HEK293 (cell line): ENCODE measurements around the gene PKP4.

Experiments used
- HOXC10 ChIP-seq: sonication (generic); formaldehyde crosslinking; IDR thresholded peaks from 2 replicates; pipeline ENCODE4 v1.8.1; 2023; ENCODE audit warnings: mild to moderate bottlenecking, missing genetic modification reagents
- KLF1 ChIP-seq: fragments of 450-650 bp; formaldehyde crosslinking; IDR thresholded peaks from 2 replicates; pipeline ENCODE4 v1.5.1; 2016; ENCODE audit warnings: missing biosample characterization, missing genetic modification characterization
- ZNF138 ChIP-seq: fragments of 450-650 bp; formaldehyde crosslinking; IDR thresholded peaks from 2 replicates; pipeline ENCODE4 v1.5.1; 2016; ENCODE audit warnings: missing biosample characterization, missing genetic modification characterization, borderline replicate concordance
- ZNF221 ChIP-seq: fragments of 450-650 bp; formaldehyde crosslinking; IDR thresholded peaks from 2 replicates; pipeline ENCODE4 v1.5.1; 2017; ENCODE audit warnings: missing biosample characterization, missing genetic modification characterization, borderline replicate concordance
- ZNF544 ChIP-seq: fragments of 450-650 bp; formaldehyde crosslinking; IDR thresholded peaks from 2 replicates; pipeline ENCODE4 v1.5.0; 2017; ENCODE audit warnings: missing biosample characterization, missing genetic modification characterization
- ZNF837 ChIP-seq: fragments of 450-650 bp; formaldehyde crosslinking; IDR thresholded peaks from 2 replicates; pipeline ENCODE4 v1.5.1; 2016; ENCODE audit warnings: missing biosample characterization, missing genetic modification characterization
- TF ChIP-seq, protein P1 (sequence below): fragments of 450-650 bp; formaldehyde crosslinking; IDR thresholded peaks from 2 replicates; pipeline ENCODE4 v1.5.1; 2016; ENCODE audit warnings: missing biosample characterization, missing genetic modification characterization

DNA sequence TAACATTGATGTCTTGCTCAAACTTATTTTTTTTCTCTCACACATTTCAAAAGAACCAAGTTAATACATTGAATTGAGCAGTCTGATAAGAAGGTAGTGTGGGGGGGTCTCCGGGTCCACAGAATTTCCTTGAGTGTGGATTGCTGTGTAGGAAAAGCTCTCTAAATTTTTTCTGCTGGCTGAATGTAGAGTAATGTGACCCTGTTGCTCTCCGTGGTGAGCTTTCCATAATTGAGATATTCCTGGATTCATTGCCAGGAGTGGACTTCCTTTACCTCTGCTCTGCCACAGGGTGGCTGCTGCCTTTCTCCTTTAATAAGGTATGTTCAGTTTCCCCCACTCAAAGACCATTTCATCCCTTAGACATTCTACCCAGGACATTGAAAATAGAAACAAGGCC is 50.9 kb downstream of the PKP4 start:
- TF ChIP-seq ZNF837 (tag by site-specific recombination), result no peak
- TF ChIP-seq, protein P1, sequence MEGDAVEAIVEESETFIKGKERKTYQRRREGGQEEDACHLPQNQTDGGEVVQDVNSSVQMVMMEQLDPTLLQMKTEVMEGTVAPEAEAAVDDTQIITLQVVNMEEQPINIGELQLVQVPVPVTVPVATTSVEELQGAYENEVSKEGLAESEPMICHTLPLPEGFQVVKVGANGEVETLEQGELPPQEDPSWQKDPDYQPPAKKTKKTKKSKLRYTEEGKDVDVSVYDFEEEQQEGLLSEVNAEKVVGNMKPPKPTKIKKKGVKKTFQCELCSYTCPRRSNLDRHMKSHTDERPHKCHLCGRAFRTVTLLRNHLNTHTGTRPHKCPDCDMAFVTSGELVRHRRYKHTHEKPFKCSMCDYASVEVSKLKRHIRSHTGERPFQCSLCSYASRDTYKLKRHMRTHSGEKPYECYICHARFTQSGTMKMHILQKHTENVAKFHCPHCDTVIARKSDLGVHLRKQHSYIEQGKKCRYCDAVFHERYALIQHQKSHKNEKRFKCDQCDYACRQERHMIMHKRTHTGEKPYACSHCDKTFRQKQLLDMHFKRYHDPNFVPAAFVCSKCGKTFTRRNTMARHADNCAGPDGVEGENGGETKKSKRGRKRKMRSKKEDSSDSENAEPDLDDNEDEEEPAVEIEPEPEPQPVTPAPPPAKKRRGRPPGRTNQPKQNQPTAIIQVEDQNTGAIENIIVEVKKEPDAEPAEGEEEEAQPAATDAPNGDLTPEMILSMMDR (tag by site-specific recombination), result no peak
- TF ChIP-seq HOXC10 (CRISPR knock-in tag), result no peak
- no peak for TF ChIP-seq ZNF544
- TF ChIP-seq ZNF221, result no peak
- TF ChIP-seq ZNF138 (tag by site-specific recombination), result no peak
- TF ChIP-seq KLF1, result no peak
